Raji (cell line): ENCODE results near the gene CYSRT1.

Source experiments
- POLR2A ChIP-seq: IDR thresholded peaks from 2 replicates; pipeline ENCODE4 v1.6.1; 2011; ENCODE audit warnings: low read depth, low read length, control low read depth; ENCODE audit not compliant: insufficient read depth

The CYSRT1 gene, protein sequence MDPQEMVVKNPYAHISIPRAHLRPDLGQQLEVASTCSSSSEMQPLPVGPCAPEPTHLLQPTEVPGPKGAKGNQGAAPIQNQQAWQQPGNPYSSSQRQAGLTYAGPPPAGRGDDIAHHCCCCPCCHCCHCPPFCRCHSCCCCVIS

DNA sequence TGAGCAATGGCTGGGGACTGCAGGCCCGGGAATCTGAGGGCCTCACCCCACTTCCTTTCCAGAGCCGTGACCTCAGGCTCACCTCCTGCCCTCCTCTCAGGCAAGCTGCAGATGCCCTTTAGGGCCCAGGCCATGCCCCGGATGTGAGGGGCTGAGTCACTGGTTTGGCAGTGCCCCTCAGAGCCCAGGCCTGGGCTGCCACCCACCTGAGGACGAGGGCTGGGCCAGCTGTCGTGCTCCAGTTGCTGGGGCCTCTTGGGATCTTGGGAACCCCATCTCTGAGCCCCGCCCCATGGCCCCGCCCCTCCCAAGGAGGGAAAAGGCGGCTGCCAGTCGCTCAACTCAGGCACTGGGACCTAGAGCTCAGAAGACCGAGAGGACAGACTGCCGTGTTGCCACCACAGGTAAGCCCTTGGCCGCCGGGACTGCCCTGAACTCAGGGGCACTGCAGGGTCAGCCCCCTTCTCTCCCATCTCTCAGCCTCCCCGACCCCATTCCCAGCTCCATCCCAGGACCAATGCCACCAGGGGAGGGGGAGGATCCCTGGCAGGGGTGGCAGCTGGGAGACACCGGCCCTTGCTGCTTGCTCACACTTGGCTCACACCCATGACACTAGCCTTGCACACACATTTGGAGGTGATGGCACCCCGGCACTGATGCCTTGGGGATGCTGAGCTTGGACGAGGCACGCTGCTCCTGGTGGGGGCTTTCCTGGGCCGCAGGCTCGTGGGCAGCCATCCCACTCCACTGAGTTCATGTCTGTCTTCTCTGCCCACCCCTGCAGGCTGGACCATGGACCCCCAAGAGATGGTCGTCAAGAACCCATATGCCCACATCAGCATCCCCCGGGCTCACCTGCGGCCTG lies at the start of gene CYSRT1:
TSS of gene CYSRT1 (plus strand) at position 345 of the 865 bp plus-strand sequence. CDS start at position 793, 448 bp downstream.
- TF ChIP-seq POLR2A, result no peak

DNA sequence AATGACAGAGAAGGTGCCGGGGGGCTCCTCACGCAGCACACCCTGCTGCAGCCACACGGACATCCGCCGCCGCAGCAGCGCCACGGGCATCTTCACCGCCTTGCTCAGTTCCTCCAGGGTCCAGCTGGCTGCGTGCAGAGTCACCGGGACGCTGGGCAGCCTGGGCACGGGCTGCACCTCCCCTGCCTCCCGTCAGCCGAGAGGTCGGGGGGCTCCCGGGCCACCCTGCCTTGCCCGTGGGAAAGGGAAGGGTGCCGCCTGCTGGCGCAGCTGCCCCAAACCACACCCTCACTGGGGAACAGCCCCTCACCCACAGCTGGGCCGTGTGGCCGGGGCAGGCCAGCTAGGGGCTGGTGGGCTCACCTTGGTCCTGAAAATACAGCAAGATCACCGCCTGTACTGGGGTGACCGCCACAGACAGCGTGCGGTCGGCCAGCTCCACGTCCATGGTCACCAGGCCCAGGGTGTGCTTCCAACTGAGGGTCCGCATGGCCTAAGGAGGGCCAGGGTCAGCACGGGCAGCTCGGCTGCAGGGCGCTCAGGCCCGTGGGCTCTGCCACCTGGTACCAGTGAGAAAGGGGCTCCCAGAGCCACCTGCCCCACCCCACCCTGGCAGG lies 49.5 kb upstream of the CYSRT1 start:
- no peak for TF ChIP-seq POLR2A

DNA sequence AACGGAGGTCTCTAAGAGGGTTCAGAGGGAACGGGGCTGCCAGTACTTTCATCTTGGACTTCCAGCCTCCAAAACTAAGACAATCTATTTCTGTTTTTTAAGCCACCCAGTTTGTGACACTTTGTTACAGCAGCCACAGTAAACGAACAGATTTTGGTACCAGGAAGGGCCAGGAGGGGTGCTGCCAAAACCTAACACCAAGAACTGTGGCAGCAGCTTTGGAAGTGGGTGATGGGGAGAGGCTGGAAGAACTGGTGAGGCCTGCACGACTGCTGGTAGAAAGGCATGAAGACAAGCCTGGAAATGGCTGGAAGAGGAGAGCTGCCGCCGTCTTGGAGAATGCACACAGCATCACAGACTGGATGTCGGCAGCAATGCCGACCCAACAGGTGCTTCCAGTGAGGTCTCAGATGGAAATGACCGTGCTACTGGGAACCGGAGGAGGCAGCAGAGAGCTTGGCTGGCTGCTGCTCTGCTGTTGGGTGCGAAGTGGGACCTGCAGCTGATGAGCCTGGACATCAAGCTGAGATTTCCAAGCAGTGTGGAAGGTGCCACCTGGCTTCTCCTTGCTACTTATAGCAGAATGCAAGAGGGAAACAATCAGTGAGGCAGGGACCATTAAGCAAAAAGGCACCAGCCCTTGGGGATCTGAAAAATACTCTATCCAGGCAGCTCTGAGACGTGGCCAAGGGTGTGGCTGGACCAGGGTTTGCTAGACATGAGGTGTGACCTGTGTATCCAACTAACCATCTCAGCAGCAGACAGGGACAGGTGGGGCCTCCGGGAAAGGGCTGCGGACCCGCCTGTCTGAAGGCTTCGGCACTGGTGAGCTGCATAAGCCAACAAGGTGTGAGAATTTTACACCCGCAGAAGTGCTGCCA lies 48.4 kb upstream of the CYSRT1 start:
- no peak for TF ChIP-seq POLR2A

DNA sequence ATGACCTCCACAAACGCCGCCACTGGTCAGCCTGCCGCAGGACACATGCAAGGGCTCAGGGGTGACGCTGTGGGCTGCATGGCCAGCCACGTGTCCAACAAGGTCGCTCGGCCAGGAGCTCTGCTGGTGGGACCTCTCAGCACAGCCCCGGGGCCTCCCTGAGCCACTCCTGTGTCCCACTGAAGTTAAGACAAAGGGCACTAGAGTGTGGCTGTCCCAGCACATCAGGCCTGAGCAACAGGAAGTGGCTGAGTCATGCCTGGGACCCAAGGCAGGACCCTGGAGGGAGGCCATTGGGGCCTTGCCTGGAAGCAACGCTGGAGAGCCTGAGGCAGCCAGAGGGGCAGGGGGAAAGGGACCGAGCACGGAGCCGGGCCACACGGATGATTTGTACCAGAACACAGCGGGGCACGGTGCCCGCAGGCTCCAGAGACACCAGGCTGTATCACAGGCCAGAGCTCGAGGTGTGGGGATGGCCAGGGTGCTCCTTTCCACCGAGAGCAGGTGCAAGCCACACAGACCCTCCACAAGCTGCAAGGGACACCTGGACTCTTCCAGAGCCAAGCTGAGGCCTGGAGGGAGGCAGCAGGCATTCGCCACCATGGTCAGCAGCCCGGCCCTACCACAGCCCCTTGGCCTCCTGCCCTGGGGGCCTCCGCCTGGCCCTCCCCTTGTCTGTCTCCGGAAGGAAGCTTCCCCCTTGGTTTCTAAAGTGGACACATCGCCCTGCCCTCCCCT lies 46.6 kb upstream of the CYSRT1 start:
- TF ChIP-seq POLR2A, result no peak

DNA sequence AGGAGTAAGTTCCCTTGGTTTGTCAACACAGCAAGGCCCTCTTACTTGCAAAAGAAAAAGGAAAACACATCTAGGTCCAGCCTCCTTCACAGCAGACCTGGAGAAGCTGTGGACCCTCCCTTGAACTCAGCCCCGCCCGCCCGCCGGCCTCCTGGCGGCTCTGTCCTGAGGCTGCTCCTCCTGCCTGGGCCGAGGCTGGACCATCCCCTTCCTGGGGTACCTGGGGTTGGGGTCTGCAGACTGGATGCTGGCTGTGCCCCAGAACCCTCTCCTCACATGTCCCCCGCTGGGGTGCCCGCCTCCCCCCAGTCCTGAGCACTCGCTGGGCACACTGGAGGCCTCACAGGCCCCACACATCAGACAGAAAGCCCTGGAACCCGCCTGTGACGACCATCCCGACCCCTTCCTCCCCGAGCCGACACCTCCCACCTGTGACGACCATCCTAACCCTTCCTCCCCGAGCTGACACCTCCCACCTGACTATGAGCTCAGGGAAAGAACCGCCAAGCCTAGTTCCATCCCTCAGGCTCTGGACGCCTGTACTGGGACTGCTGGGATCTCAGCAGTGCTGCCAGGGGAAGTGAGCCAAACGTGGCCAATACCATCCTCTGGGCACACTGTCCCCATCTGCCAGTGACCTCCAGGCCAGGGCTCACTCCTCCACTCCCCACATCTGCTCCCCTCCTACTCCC lies 45.9 kb upstream of the CYSRT1 start:
- no peak for TF ChIP-seq POLR2A

DNA sequence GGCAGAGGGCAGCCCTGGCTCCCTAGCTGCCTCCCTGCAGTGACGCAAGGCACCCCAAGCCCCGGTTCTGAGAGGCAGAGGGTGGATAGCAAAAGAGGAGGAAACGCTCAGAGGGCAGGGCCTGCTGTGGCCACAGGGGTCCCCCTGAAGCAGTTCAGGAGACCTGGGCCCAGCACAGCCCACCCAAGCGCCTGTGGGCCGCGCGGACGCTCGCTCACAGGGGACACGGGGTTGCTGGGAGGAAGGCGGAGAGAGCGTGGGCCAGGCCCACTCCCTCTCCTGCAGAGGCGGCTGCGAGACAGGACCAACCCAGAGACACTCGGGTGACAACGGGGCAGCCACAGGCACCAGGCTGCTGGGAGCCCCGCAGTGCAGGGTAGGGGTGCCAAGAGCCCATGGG lies 45.2 kb upstream of the CYSRT1 start:
- no peak for TF ChIP-seq POLR2A

DNA sequence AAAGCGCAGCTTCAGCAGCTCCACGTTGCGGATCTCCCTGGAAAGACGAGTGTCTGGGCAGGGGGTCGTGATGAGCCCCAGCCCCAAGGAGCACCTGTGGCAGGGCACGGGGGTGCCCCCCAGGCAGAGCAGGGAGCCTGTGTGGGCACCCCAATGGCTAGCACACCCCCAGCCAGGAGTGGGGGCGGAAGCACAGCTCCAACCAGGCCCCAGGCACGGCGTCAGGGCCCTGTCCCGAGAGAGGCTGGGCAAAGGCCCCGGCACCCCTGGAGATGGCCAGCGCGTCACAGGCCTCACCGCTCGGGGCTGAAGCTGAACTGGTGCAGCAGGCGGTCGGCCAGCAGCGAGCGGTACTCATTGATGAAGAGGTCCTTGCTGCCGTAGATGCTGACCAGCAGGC lies 44.5 kb upstream of the CYSRT1 start:
- no peak for TF ChIP-seq POLR2A

DNA sequence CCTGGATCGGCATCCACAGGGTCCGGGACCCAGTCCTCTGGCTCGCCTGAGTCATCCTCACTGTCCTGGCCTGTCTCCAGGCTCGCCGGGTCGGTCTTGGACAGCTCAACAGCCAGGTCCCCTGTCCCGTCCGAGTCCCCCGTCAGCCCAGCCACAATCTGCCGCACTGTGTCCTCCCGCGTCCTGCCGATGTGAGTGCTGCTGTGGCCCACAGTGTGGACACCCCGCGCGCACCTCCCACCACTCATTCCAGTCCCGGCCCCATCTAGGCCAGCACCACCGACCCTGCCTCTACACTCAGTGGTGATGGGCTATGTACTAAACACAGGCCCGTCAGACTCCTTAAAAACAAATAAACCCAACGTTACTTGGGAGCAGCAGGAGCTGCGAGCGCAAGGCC lies 43.3 kb upstream of the CYSRT1 start:
- TF ChIP-seq POLR2A, result no peak

DNA sequence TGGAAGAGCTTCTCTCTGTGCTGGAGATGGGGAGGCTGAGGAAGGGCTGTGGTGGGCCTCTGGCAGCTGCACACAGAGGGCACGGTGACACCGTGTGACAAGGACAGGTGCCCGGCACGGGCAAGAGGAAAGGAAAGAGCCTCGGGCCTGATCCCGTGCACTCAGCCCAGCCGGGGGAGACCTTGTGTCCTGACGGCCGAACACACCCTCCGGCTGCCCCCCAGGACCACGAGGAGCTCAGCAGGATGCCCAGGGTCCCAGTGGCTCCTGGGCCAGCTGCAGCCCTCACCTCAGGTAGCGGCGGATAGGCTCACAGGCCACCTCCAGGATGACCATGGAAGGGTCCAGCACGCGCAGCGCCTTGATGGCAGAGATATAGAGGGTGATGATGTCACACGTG lies 42.1 kb upstream of the CYSRT1 start:
- no peak for TF ChIP-seq POLR2A

DNA sequence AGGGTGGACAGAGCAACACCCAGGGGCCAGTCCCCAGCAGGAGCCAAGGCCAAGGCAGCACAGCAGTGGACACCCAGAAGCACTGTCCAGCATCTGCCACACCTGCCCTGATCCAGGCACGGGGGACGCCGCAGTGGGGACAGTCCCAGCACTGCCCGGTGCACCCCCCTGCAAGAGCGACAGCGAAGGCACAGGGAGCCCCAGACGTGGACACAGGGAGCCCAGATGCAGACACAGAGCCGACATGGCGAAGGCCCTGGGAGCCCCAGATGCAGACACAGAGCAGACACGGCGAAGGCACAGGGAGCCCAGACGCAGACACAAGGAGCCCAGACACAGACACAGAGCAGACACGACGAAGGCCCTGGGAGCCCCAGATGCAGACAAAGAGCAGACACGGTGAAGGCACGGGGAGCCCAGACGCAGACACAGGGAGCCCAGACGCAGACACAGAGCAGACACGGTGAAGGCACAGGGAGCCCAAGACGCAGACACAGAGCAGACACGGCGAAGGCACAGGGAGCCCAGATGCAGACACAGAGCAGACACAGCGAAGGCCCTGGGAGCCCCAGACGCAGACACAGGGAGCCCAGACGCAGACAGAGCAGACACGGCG lies 40.9 kb upstream of the CYSRT1 start:
- no peak for TF ChIP-seq POLR2A

DNA sequence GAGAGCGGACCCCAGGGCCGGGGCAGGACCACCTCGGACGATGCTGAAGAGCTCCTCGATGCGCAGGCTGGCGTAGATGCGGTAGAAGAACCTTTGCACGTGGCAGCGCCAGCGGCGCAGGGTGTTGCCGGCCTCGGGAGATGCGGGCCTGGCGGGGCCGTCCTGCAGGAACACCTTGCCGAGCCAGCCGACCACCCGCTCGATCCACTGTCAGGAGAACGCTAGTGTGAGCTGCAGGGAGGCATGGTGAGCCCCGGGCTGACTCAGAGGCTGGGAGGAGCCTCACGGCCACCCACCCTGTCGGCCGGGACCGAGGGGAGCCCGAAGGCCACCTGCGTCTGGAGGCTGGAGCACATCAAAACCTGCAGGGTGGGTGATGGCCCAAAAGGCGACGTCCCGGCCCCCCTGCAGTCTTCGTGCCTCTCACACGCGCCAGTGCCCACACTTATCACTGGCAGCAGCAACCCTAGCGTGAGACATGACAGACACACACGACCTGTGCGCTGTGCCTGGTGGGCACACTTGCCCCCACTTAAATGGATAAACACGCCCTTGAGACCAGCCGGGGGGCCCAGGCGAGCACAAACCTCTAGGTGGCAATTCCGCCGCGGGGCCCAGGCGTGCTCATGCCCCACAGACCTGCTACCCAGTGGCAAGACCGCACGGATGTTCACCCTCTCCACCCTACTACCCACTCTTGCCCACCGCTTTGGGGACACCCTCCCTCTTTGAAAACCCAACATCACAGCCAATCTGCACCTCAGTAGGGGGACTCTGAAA lies 39.9 kb upstream of the CYSRT1 start:
- no peak for TF ChIP-seq POLR2A

DNA sequence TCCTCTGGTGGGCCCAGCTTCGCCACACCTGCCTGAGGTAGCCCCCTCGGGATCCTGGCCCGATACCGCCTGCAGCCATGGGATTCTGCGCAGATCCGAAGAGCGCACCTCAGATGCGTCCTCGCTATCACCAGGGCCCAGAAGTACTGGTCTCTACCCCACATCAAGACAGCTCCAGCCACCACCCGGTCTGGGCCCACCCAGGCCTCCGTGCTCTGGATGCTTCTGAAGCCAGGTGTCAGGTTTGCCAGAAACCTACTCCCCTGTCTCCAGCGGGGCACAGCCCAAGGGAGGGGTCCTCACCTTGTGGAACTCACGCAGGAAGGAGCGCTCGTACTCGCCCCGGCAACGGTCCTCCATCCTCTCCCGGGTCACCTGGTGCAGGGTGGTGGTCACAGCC lies 39.1 kb upstream of the CYSRT1 start:
- TF ChIP-seq POLR2A, result no peak

DNA sequence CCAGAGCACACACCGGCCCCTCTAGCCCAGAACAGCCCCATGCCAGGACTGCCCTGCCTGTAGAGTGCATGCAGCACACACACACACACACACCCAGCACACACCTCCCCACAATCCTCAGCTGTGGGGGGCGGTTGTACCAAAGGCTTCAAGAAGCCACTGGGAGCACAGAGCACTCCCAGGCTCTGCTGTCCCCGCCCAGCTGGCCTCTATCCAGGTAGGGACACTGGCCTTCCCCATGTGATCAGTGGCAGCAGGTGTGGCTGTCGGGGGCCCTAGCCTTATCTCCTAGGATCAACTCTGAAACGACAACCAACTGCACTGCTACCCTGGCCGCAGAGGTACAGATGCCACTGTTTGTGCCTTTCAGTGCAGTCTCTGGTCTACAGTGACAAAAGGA lies 38.6 kb upstream of the CYSRT1 start:
- TF ChIP-seq POLR2A, result no peak
